IPS-18a (cell line): ENCODE measurements around the gene PRKG1.
"Not testable (repeated sequence)": the region's sequence is repeated elsewhere in the genome, so short reads cannot be mapped to it uniquely, and the experiment has no call there.

ENCODE experiments used
- H3K27ac ChIP-seq: one replicate; pipeline ENCODE4 v1.5.1; 2013; ENCODE audit warnings: low read length
- H3K27me3 ChIP-seq: one replicate; pipeline ENCODE4 v1.6.1; 2013; ENCODE audit warnings: mild to moderate bottlenecking, low read length; ENCODE audit not compliant: control insufficient read depth, insufficient read depth
- H3K36me3 ChIP-seq: one replicate; pipeline ENCODE4 v1.6.1; 2013; ENCODE audit warnings: low read depth, low read length; ENCODE audit not compliant: control insufficient read depth
- H3K4me1 ChIP-seq: one replicate; pipeline ENCODE4 v1.6.1; 2013; ENCODE audit warnings: low read depth, low read length; ENCODE audit not compliant: control insufficient read depth
- H3K4me3 ChIP-seq: one replicate; pipeline ENCODE4 v1.5.1; 2013; ENCODE audit warnings: low read length
- H3K9ac ChIP-seq: one replicate; pipeline ENCODE4 v1.6.1; 2013; ENCODE audit warnings: mild to moderate bottlenecking, low read length, moderate library complexity
- H3K9me3 ChIP-seq: one replicate; pipeline ENCODE4 v1.6.1; 2013; ENCODE audit warnings: low read depth, low read length; ENCODE audit not compliant: control insufficient read depth

The PRKG1 gene

GRCh38 chr10:51744235-51745000 is 670.1 kb downstream of the PRKG1 start:
- H3K36me3 ChIP-seq, result no peaks in the 10 kb centered on the region
- no peak overlapping the region for H3K4me3 ChIP-seq
- H3K9ac ChIP-seq, result no peak overlapping the region
- H3K9me3 ChIP-seq, result no peaks in the 10 kb centered on the region
- H3K27me3 ChIP-seq, result no peaks in the 10 kb centered on the region
- H3K4me1 ChIP-seq, result peaks cover 6% of the 10 kb centered on the region
- H3K27ac ChIP-seq, result no peak overlapping the region

DNA sequence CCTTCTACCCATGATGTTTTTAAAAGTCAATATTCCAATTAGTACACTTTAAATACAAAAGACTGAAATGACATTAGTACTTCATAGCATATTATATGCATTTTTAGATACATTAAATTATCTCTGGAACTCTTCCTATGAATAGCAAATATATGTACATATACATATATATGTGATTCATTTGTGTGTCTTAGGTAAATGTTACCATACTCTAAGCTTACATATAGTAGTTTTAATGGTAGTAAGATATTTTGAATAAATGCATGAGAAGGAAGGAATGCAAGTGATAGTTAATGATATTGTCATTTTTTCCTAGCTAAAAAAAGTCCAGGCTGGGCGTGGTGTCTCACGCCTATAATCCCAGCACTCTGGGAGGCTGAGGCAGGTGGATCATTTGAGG is 671.1 kb downstream of the PRKG1 start:
- H3K36me3 ChIP-seq, result no peaks in the 10 kb centered on the region
- no peak overlapping the region for H3K4me3 ChIP-seq
- no peaks in the 10 kb centered on the region for H3K9me3 ChIP-seq
- H3K4me1 ChIP-seq, result peaks cover 6% of the 10 kb centered on the region
- H3K9ac ChIP-seq, result no peak overlapping the region
- H3K27me3 ChIP-seq, result no peaks in the 10 kb centered on the region
- H3K27ac ChIP-seq, result no peak overlapping the region

- no peak overlapping the region for H3K27ac ChIP-seq
- no peaks in the 10 kb centered on the region for H3K36me3 ChIP-seq
- no peak overlapping the region for H3K9ac ChIP-seq
- H3K27me3 ChIP-seq, result no peaks in the 10 kb centered on the region
- no peaks in the 10 kb centered on the region for H3K9me3 ChIP-seq
- H3K4me3 ChIP-seq, result no peak overlapping the region
- H3K4me1 ChIP-seq, result peaks cover 6% of the 10 kb centered on the region
Measured at GRCh38 chr10:51747216-51747615, 672.9 kb downstream of the PRKG1 start.

- no peaks in the 10 kb centered on the region for H3K27me3 ChIP-seq
- no peak overlapping the region for H3K9ac ChIP-seq
- H3K4me3 ChIP-seq, result no peak overlapping the region
- H3K4me1 ChIP-seq, result peaks cover 6% of the 10 kb centered on the region
- no peaks in the 10 kb centered on the region for H3K9me3 ChIP-seq
- H3K36me3 ChIP-seq, result no peaks in the 10 kb centered on the region
- H3K27ac ChIP-seq, result no peak overlapping the region
Measured at GRCh38 chr10:51748959-51749358, 674.7 kb downstream of the PRKG1 start.

GRCh38 chr10:51758366-51758765 is 684.1 kb downstream of the PRKG1 start:
- H3K4me1 ChIP-seq, result no peaks in the 10 kb centered on the region
- no peaks in the 10 kb centered on the region for H3K9me3 ChIP-seq
- no peak overlapping the region for H3K9ac ChIP-seq
- no peaks in the 10 kb centered on the region for H3K36me3 ChIP-seq
- H3K27me3 ChIP-seq, result no peaks in the 10 kb centered on the region
- H3K27ac ChIP-seq, result no peak overlapping the region
- no peak overlapping the region for H3K4me3 ChIP-seq

DNA sequence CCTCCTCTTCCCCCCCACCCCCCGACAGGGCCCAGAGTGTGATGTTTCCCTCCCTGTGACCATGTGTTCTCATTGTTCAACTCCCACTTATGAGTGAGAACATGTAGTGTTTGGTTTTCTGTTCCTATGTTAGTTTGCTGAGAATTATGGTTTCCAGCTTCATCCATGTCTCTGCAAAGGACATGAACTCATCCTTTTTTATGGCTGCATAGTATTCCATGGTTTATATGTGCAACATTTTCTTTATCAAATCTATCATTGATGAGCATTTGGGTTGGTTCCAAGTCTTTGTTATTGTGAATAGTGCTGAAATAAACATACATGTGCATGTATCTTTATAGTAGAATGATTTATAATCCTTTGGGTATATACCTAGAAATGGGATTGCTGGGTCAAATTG is 684.6 kb downstream of the PRKG1 start:
- H3K4me1 ChIP-seq, result not testable (repeated sequence)

DNA sequence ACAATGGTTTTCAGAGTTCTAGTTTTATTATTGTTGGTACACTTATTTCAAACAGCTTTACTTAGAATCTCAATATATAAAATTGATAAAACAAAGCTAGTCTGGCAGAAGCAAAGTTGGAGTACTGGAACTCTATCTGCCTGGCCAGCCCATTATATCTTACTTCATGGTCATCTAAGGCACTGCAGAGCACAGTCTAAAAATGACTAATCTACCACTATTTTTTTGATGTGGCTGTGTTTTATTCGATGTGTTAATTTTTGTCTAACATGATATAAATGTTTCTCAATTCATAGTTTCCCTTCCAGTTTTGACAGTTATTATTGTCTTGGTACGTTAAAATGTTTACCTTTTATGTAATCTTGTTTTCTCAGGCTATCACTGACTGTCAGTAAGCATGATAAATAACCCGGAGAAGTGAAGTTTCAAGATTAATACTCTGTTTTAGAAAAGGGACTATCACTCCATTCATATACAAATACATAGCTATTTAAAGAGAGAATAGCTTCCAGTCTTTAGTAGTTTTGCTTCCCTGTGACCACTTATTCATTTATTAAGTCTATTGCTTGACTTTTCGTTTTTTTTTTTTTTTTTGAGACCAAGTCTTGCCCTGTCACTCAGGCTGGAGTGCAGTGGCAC is 685.7 kb downstream of the PRKG1 start:
- H3K4me3 ChIP-seq, result no peak overlapping the region
- no peak overlapping the region for H3K9ac ChIP-seq
- H3K27me3 ChIP-seq, result no peaks in the 10 kb centered on the region
- no peaks in the 10 kb centered on the region for H3K36me3 ChIP-seq
- no peak overlapping the region for H3K27ac ChIP-seq
- no peaks in the 10 kb centered on the region for H3K4me1 ChIP-seq
- no peaks in the 10 kb centered on the region for H3K9me3 ChIP-seq

More for the DNA sequence above, 684.6 kb downstream of the PRKG1 start:
- H3K27me3 ChIP-seq, H3K9me3 ChIP-seq, H3K36me3 ChIP-seq, H3K4me3 ChIP-seq, H3K27ac ChIP-seq, H3K9ac ChIP-seq: not testable (repeated sequence)

DNA sequence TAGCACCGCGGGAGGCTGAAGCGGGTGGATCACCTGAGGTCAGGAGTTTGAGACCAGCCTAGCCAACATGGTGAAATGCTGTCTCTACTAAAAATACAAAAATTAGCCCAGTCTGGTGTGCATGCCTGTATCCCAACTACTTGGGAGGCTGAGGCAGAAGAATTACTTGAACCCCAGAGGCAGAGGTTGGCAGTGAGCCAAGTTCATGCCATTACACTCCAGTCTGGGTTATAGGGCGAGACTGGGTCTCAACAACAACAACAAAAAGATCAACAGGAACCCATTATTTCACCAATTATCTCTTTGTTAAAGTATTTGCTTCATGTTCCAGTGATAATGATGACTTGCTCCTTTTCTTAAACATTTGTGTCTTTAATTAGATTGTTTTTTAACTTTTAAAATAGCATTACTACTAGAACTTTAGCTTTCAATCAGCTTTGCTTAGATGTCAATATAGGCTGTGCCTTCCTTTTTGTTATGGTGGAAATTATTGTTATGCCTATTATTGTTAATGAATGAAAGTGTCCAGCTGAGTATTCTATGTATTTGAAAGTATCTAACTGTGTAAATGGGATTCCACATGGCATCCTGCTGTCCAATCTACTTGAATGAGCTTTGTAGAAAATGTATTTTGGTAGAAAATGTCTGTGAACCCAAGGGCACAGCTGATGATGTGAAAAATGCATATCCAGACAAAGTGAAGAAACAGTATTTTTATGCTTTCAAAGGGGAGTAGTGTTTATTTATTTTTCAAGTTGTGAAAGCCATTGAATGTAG is 686.8 kb downstream of the PRKG1 start:
- Histone ChIP-seq H3K4me1 (no peaks in the 10 kb centered on the region), H3K4me3 (no peak overlapping the region), H3K9me3 (no peaks in the 10 kb centered on the region), H3K27ac (no peak overlapping the region), H3K36me3 (no peaks in the 10 kb centered on the region), H3K9ac (no peak overlapping the region), H3K27me3 (no peaks in the 10 kb centered on the region)

DNA sequence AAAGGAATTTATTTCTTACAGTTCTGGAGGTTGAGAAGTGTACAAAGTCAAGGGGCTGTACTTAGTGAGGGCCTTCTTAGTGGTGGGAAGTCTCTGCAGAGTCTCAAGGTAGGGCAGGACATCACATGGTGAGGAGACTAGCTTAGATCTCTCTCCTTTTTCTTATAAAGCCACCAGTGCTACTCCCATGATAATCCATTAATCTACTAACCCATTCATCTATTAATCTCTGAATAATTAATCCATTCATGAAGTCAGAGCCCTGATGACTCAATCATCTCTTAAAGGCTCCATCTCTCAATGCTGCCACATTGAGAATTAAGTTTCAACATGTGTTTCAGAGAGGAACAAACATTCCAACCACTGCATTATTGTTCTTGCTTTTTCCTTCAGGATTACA is 689.5 kb downstream of the PRKG1 start:
- no peak overlapping the region for H3K9ac ChIP-seq
- no peaks in the 10 kb centered on the region for H3K36me3 ChIP-seq

GRCh38 chr10:51765284-51765971 is 691.1 kb downstream of the PRKG1 start:
- Histone ChIP-seq H3K4me1 (peaks cover 7% of the 10 kb centered on the region), H3K27me3 (no peaks in the 10 kb centered on the region), H3K9me3 (no peaks in the 10 kb centered on the region), H3K4me3 (no peak overlapping the region), H3K9ac (no peak overlapping the region), H3K36me3 (no peaks in the 10 kb centered on the region), H3K27ac (no peak overlapping the region)

More for the DNA sequence above, 689.5 kb downstream of the PRKG1 start:
- H3K4me3 ChIP-seq, result no peak overlapping the region
- H3K27ac ChIP-seq, result no peak overlapping the region
- no peaks in the 10 kb centered on the region for H3K27me3 ChIP-seq
- H3K4me1 ChIP-seq, result peaks cover 7% of the 10 kb centered on the region
- H3K9me3 ChIP-seq, result no peaks in the 10 kb centered on the region

- no peak overlapping the region for H3K4me3 ChIP-seq
- H3K36me3 ChIP-seq, result no peaks in the 10 kb centered on the region
- H3K9ac ChIP-seq, result no peak overlapping the region
- peaks cover 7% of the 10 kb centered on the region for H3K4me1 ChIP-seq
- no peaks in the 10 kb centered on the region for H3K9me3 ChIP-seq
- H3K27me3 ChIP-seq, result no peaks in the 10 kb centered on the region
- H3K27ac ChIP-seq, result no peak overlapping the region
Measured at GRCh38 chr10:51766423-51767102, 692.3 kb downstream of the PRKG1 start.
